Hepatocyte (in vitro differentiated cells): ENCODE results near the gene RPS27. TPM values are rescaled to one million over a fixed set of nuclear protein-coding genes. Genes with fewer than 3 reads are reported as not detected.

ENCODE experiments used
- DNase-seq: peaks from one replicate; pipeline ENCODE4 v3.0.0-alpha.2; 2016; ENCODE audit warnings: low spot score
- H2AFZ ChIP-seq: fragments of 200-600 bp; sonication (generic); 2 replicates; pipeline ENCODE4 v1.6.0; 2016; ENCODE audit warnings: antibody characterized with exemption, mild to moderate bottlenecking
- H3K27ac ChIP-seq: fragments of 200-600 bp; sonication (generic); 2 replicates; pipeline ENCODE4 v1.5.1; 2016; ENCODE audit warnings: mild to moderate bottlenecking
- H3K27me3 ChIP-seq: fragments of 200-600 bp; sonication (generic); 2 replicates; pipeline ENCODE4 v1.6.1; 2016
- H3K36me3 ChIP-seq: fragments of 200-600 bp; sonication (generic); replicated peaks from 2 replicates; pipeline ENCODE4 v1.5.1; 2016; ENCODE audit warnings: low read depth; ENCODE audit not compliant: insufficient read depth
- H3K4me1 ChIP-seq: fragments of 200-600 bp; sonication (generic); 2 replicates; pipeline ENCODE4 v1.5.1; 2016; ENCODE audit warnings: mild to moderate bottlenecking, moderate library complexity; ENCODE audit not compliant: insufficient read depth
- H3K4me2 ChIP-seq: fragments of 200-600 bp; sonication (generic); 2 replicates; pipeline ENCODE4 v1.6.0; 2016
- H3K4me3 ChIP-seq: fragments of 200-600 bp; sonication (generic); 2 replicates; pipeline ENCODE4 v1.5.1; 2016; ENCODE audit warnings: mild to moderate bottlenecking
- H3K79me2 ChIP-seq: fragments of 200-600 bp; sonication (generic); 2 replicates; pipeline ENCODE4 v1.6.0; 2017; ENCODE audit warnings: mild to moderate bottlenecking
- H3K9me2 ChIP-seq: fragments of 200-600 bp; sonication (generic); replicated peaks from 2 replicates; pipeline ENCODE4 v1.6.0; 2017; ENCODE audit warnings: mild to moderate bottlenecking; ENCODE audit not compliant: insufficient read depth
- H3K9me3 ChIP-seq: fragments of 200-600 bp; sonication (generic); 2 replicates; pipeline ENCODE4 v1.5.1; 2016; ENCODE audit warnings: low read depth, mild to moderate bottlenecking
- H4K20me1 ChIP-seq: fragments of 200-600 bp; sonication (generic); 2 replicates; pipeline ENCODE4 v1.6.0; 2016; ENCODE audit warnings: mild to moderate bottlenecking; ENCODE audit not compliant: insufficient read depth, poor library complexity, severe bottlenecking
- CTCF ChIP-seq: fragments of 200-600 bp; sonication (generic); IDR thresholded peaks from 2 replicates; pipeline ENCODE4 v1.5.1; 2016; ENCODE audit warnings: antibody characterized with exemption, mild to moderate bottlenecking; ENCODE audit not compliant: poor library complexity
- EZH2 ChIP-seq: fragments of 200-600 bp; sonication (generic); IDR thresholded peaks from 2 replicates; pipeline ENCODE4 v1.6.1; 2016; ENCODE audit warnings: antibody characterized with exemption, mild to moderate bottlenecking, borderline replicate concordance
- EZH2phosphoT487 ChIP-seq: fragments of 200-600 bp; sonication (generic); IDR thresholded peaks from one replicate; pipeline ENCODE4 v1.6.1; 2018; ENCODE audit warnings: antibody characterized with exemption, mild to moderate bottlenecking, low read depth, moderate library complexity; ENCODE audit not compliant: unreplicated experiment, severe bottlenecking
- WGBS: methylation state at CpG from one replicate; pipeline ENCODE4 v1.1.6; 2016; ENCODE audit warnings: low lambda C conversion rate; ENCODE audit errors: missing lambda C conversion rate; 5-methylcytosine and 5-hydroxymethylcytosine counted together
- polyA plus RNA-seq: library from polyadenylated mRNA; unstranded; fragments of >200 nt; fragmentation: Nextera tagmentation; extraction: Ambion mirVana; gene quantifications from 2 replicates; pipeline ENCODE4 v1.2.1, GENCODE V29; 2016
- total RNA-seq: library from RNA; depleted of rRNA; stranded (reverse); fragments of >200 nt; gene quantifications from 2 replicates; pipeline ENCODE4 v1.2.3, GENCODE V29; 2014

Gene RPS27
- total and polyA plus RNA-seq, 2 experiments from 2014 or later: 1,696 to 2,548 TPM

GRCh38 chr1:153962088-153963029, 28.2 kb upstream of the RPS27 start:
- H2AFZ ChIP-seq: peak overlapping the region; percentile 2

GRCh38 chr1:153963030-153963849, 27.3 kb upstream of the RPS27 start, which contains the start of gene SLC39A1:
Gene SLC39A1 (minus strand): TSS chr1:153963537. CDS start chr1:153962715, 822 bp downstream.
- Histone ChIP-seq H3K9me2 (no peaks in the 10 kb centered on the region), H4K20me1 (no peaks in the 10 kb centered on the region), H3K27me3 (no peaks in the 10 kb centered on the region), H3K4me1 (peaks cover 26% of the 10 kb centered on the region), H3K27ac (peak within 1 kb of the TSS; percentile 98), H3K4me3 (peak within 1 kb of the TSS; percentile 52), H3K36me3 (no peaks in the 10 kb centered on the region), H3K9me3 (no peaks in the 10 kb centered on the region), H2AFZ (peak within 1 kb of the TSS; percentile 51), H3K79me2 (peaks cover 46% of the 10 kb centered on the region), H3K4me2 (peak within 1 kb of the TSS; percentile 93)
- WGBS: 1% methylated on average over 49 of the region's 54 CpGs
- DNase-seq: peak; percentile 99
- TF ChIP-seq CTCF: no peak
- TF ChIP-seq EZH2phosphoT487: no peak
- TF ChIP-seq EZH2: no peak

More at GRCh38 chr1:153962088-153963029, 28.2 kb upstream of the RPS27 start:
- no peaks in the 10 kb centered on the region for H3K36me3 ChIP-seq
- H3K4me2 ChIP-seq: peak overlapping the region; percentile 93
- H3K27me3 ChIP-seq: no peaks in the 10 kb centered on the region
- H3K27ac ChIP-seq: peak overlapping the region; percentile 98
- peaks cover 26% of the 10 kb centered on the region for H3K4me1 ChIP-seq
- H3K9me2 ChIP-seq: no peaks in the 10 kb centered on the region
- H3K4me3 ChIP-seq: peak overlapping the region; percentile 52
- TF ChIP-seq CTCF: no peak
- TF ChIP-seq EZH2phosphoT487: no peak
- TF ChIP-seq EZH2: no peak
- H3K79me2 ChIP-seq: peaks cover 52% of the 10 kb centered on the region
- WGBS: 15% methylated on average over 14 of the region's 16 CpGs
- no peaks in the 10 kb centered on the region for H3K9me3 ChIP-seq
- H4K20me1 ChIP-seq: peaks cover 6% of the 10 kb centered on the region
- DNase-seq: peak; percentile 79

GRCh38 chr1:153963850-153964331, 26.7 kb upstream of the RPS27 start:
- H4K20me1 ChIP-seq: no peaks in the 10 kb centered on the region
- H3K79me2 ChIP-seq: peaks cover 47% of the 10 kb centered on the region
- no peaks in the 10 kb centered on the region for H3K9me3 ChIP-seq
- WGBS: under 1% methylated on average over 22 of the region's 22 CpGs
- DNase-seq: peak; percentile 86
- H3K27ac ChIP-seq: peak overlapping the region; percentile 98
- H3K27me3 ChIP-seq: no peaks in the 10 kb centered on the region
- TF ChIP-seq EZH2phosphoT487: no peak
- TF ChIP-seq EZH2: no peak
- H3K4me3 ChIP-seq: peak overlapping the region; percentile 49
- H3K9me2 ChIP-seq: no peaks in the 10 kb centered on the region
- H3K36me3 ChIP-seq: no peaks in the 10 kb centered on the region
- H3K4me2 ChIP-seq: peak overlapping the region; percentile 93
- H2AFZ ChIP-seq: peak overlapping the region; percentile 51
- H3K4me1 ChIP-seq: peaks cover 26% of the 10 kb centered on the region
